Liver (tissue), 9 donors: ENCODE data around the gene GCNT4. TPM values are rescaled to one million over a fixed set of nuclear protein-coding genes. Genes with fewer than 3 reads are reported as not detected.
"Not testable (repeated sequence)": the region's sequence is repeated elsewhere in the genome, so short reads cannot be mapped to it uniquely, and the experiment has no call there.

Experiments used
- DNase-seq: peaks from one replicate; pipeline ENCODE4 v3.0.0-alpha.2; 2017; ENCODE audit warnings: low spot score
- H3K27ac ChIP-seq, 2 donors: one replicate each; pipeline ENCODE4 v1.7.0; 2013; ENCODE audit warnings: inconsistent platforms in 2 of 2, low read length in 2 of 2, control low read depth in 1 of 2, low read depth in 1 of 2, mild to moderate bottlenecking in 1 of 2
- H3K27me3 ChIP-seq, 4 donors: one replicate each; pipeline versions ENCODE4 v1.6.1 to v1.7.0; 2013; ENCODE audit warnings: low read length in 3 of 4, inconsistent platforms in 1 of 4, mild to moderate bottlenecking in 1 of 4, moderate library complexity in 1 of 4; ENCODE audit not compliant: control insufficient read depth in 4 of 4, insufficient read depth in 4 of 4
- H3K36me3 ChIP-seq, 4 donors: one replicate each; pipeline versions ENCODE4 v1.6.1 to v1.7.0; 2013; ENCODE audit warnings: low read length in 3 of 4, mild to moderate bottlenecking in 3 of 4, low read depth in 1 of 4, moderate library complexity in 1 of 4; ENCODE audit not compliant: control insufficient read depth in 4 of 4, insufficient read depth in 3 of 4
- H3K4me1 ChIP-seq, 4 donors: one replicate each; pipeline versions ENCODE4 v1.6.1 to v1.7.0; 2013; ENCODE audit warnings: low read length in 3 of 4, mild to moderate bottlenecking in 3 of 4, moderate library complexity in 1 of 4; ENCODE audit not compliant: control insufficient read depth in 4 of 4, insufficient read depth in 4 of 4
- H3K4me3 ChIP-seq, 3 donors: one replicate each; pipeline versions ENCODE4 v1.6.1 to v1.7.0; 2013; ENCODE audit warnings: low read length in 3 of 3, control low read depth in 1 of 3, low read depth in 1 of 3, mild to moderate bottlenecking in 1 of 3
- H3K9ac ChIP-seq, 2 donors: one replicate each; pipeline ENCODE4 v1.7.0; 2013; ENCODE audit warnings: low read length in 2 of 2, mild to moderate bottlenecking in 2 of 2, moderate library complexity in 2 of 2, control low read depth in 1 of 2, low read depth in 1 of 2
- H3K9me3 ChIP-seq, 4 donors: one replicate each; pipeline versions ENCODE4 v1.6.1 to v1.7.0; 2013; ENCODE audit warnings: low read length in 3 of 4; ENCODE audit not compliant: control insufficient read depth in 4 of 4
- ATF3 ChIP-seq: IDR thresholded peaks from 2 replicates; pipeline ENCODE4 v1.6.1; 2016; ENCODE audit warnings: antibody characterized with exemption
- CTCF ChIP-seq: fragments of 150-350 bp; IDR thresholded peaks from 2 replicates; pipeline ENCODE4 v1.5.1; 2017; ENCODE audit warnings: improper control_type of control experiment, low read depth, low read length; ENCODE audit not compliant: missing input control
- FOXA1 ChIP-seq: IDR thresholded peaks from 2 replicates; pipeline ENCODE4 v1.6.1; 2016; ENCODE audit warnings: antibody characterized with exemption
- FOXA2 ChIP-seq: IDR thresholded peaks from 2 replicates; pipeline ENCODE4 v1.6.1; 2016; ENCODE audit warnings: antibody characterized with exemption
- GABPA ChIP-seq, 2 donors: IDR thresholded peaks in 1 of 2; conservative IDR thresholded peaks in 1 of 2; 2 replicates each; pipeline ENCODE4 v1.6.1; 2016; ENCODE audit warnings: antibody characterized with exemption in 2 of 2, mild to moderate bottlenecking in 1 of 2, moderate library complexity in 1 of 2
- HNF4A ChIP-seq, 2 donors: conservative IDR thresholded peaks; 2 replicates each; pipeline ENCODE4 v1.6.1; 2016; ENCODE audit warnings: antibody characterized with exemption in 2 of 2, mild to moderate bottlenecking in 2 of 2
- JUND ChIP-seq, 2 donors: IDR thresholded peaks; 2 replicates each; pipeline ENCODE4 v1.6.1; 2016; ENCODE audit warnings: antibody characterized with exemption in 2 of 2
- MAX ChIP-seq: IDR thresholded peaks from 2 replicates; pipeline ENCODE4 v1.6.1; 2016; ENCODE audit warnings: antibody characterized with exemption
- NR2F2 ChIP-seq: IDR thresholded peaks from 2 replicates; pipeline ENCODE4 v1.6.1; 2016; ENCODE audit warnings: antibody characterized with exemption
- RAD21 ChIP-seq, 2 donors: IDR thresholded peaks; 2 replicates each; pipeline ENCODE4 v1.6.1; 2016; ENCODE audit warnings: antibody characterized with exemption in 2 of 2, mild to moderate bottlenecking in 2 of 2
- YY1 ChIP-seq: IDR thresholded peaks from 2 replicates; pipeline ENCODE4 v1.6.1; 2016; ENCODE audit warnings: antibody characterized with exemption, mild to moderate bottlenecking
- ZBTB33 ChIP-seq: IDR thresholded peaks from 2 replicates; pipeline ENCODE4 v1.6.1; 2016; ENCODE audit warnings: antibody characterized with exemption
- WGBS: extraction: QIAGEN DNeasy Blood & Tissue Kit; methylation state at CpG from one replicate; pipeline ENCODE4 v1.1.7; 2013; 5-methylcytosine and 5-hydroxymethylcytosine counted together
- polyA plus RNA-seq, 2 donors: library from polyadenylated mRNA; stranded (reverse) in 1 of 2; unstranded in 1 of 2; fragments of 200-250 nt in 1 of 2; fragments of >200 nt in 1 of 2; fragmentation: Nextera tagmentation in 1 of 2; extraction: Ambion mirVana in 1 of 2; gene quantifications; one replicate each; pipeline versions ENCODE4 v1.2.1 to v1.2.3, GENCODE V29; 2013 to 2015
- total RNA-seq, 2 donors: library from RNA; depleted of rRNA; stranded (reverse); fragments of >200 nt; gene quantifications; one replicate each; pipeline ENCODE4 v1.2.3, GENCODE V29; 2014
- donor health status: healthy.
- donor health status: healthy.
- donor health status: healthy.
- donor health status: healthy.
- donor health status: healthy.

GCNT4 gene
- total and polyA plus RNA-seq, 4 donors: 0.25 to 1.3 (median 0.39) TPM

GRCh38 chr5:75081510-75081909, 29.2 kb upstream of the GCNT4 start:
- Histone ChIP-seq H3K36me3 (no peaks in the 10 kb centered on the region), H3K4me1 (no peaks in the 10 kb centered on the region), H3K27me3 (no peaks in the 10 kb centered on the region), H3K27ac (no peak overlapping the region), H3K9ac (no peak overlapping the region), H3K4me3 (no peak overlapping the region), H3K9me3 (peaks cover 0 to 2% (median 0%) of the 10 kb centered on the region in 4 donors)
- DNase-seq: no peak
- 93% methylated on average over 2 of the region's 2 CpGs for WGBS
- no peak for TF ChIP-seq MAX
- no peak for TF ChIP-seq RAD21 (IDR thresholded peaks at IDR 0.05)
- no peak for TF ChIP-seq CTCF
- TF ChIP-seq YY1: no peak
- TF ChIP-seq FOXA1: no peak
- no peak for TF ChIP-seq FOXA2

- H3K27ac ChIP-seq, H3K9ac ChIP-seq, H3K4me1 ChIP-seq, H3K9me3 ChIP-seq, H3K4me3 ChIP-seq, H3K36me3 ChIP-seq, DNase-seq, H3K27me3 ChIP-seq: not testable (repeated sequence)
- 71% methylated on average over 3 of the region's 3 CpGs for WGBS
Observed at GRCh38 chr5:75079346-75079745, 27.0 kb upstream of the GCNT4 start.

GRCh38 chr5:75078027-75078426, 25.7 kb upstream of the GCNT4 start:
- Histone ChIP-seq H3K9me3 (peaks cover 0 to 2% (median 0%) of the 10 kb centered on the region in 4 donors), H3K27me3 (no peaks in the 10 kb centered on the region), H3K4me1 (no peaks in the 10 kb centered on the region), H3K9ac (no peak overlapping the region), H3K36me3 (no peaks in the 10 kb centered on the region), H3K4me3 (no peak overlapping the region), H3K27ac (no peak overlapping the region)
- 89% methylated on average over 5 of the region's 5 CpGs for WGBS
- TF ChIP-seq CTCF (no peak), GABPA (IDR thresholded peaks at IDR 0.05 in 1 of 2, conservative IDR thresholded peaks at IDR 0.05 in 1 of 2) (no peak), NR2F2 (no peak)
- no peak for DNase-seq

GRCh38 chr5:75072061-75072460, 19.7 kb upstream of the GCNT4 start:
- no peaks in the 10 kb centered on the region for H3K4me1 ChIP-seq
- no peak overlapping the region for H3K9ac ChIP-seq
- H3K27me3 ChIP-seq: no peaks in the 10 kb centered on the region
- no peak overlapping the region for H3K4me3 ChIP-seq
- no peaks in the 10 kb centered on the region for H3K36me3 ChIP-seq
- DNase-seq: no peak
- H3K9me3 ChIP-seq: no peaks in the 10 kb centered on the region
- H3K27ac ChIP-seq: no peak overlapping the region
- TF ChIP-seq JUND (IDR thresholded peaks at IDR 0.05) (no peak), ATF3 (no peak), HNF4A (conservative IDR thresholded peaks at IDR 0.05) (no peak), ZBTB33 (no peak), CTCF (no peak)
